Gastrocnemius medialis (tissue), 4 donors: ENCODE results near the gene URAD. TPM values are rescaled to one million over a fixed set of nuclear protein-coding genes. Genes with fewer than 3 reads are reported as not detected.

Experiments used
- ATAC-seq, 2 donors: fragments of 150-250 bp; one replicate each; pipeline ENCODE4 v1.9.1; 2016
- DNase-seq, 2 donors: peaks; one replicate each; pipeline ENCODE4 v3.0.0-alpha.2; 2019
- H3K27ac ChIP-seq, 4 donors: fragments of 200-600 bp; sonication (generic); 1 replicate in 1 of 4; 2 replicates in 3 of 4; pipeline ENCODE4 v1.5.1; 2016 to 2018; ENCODE audit warnings: mild to moderate bottlenecking in 2 of 4, moderate library complexity in 1 of 4
- H3K27me3 ChIP-seq, 3 donors: fragments of 200-600 bp; sonication (generic) in 2 of 3; 1 replicate in 1 of 3; 2 replicates in 2 of 3; pipeline versions ENCODE4 v1.5.1 to v1.6.0; 2016 to 2019; ENCODE audit warnings: mild to moderate bottlenecking in 1 of 3, moderate library complexity in 1 of 3
- H3K36me3 ChIP-seq, 2 donors: fragments of 200-600 bp; sonication (generic) in 1 of 2; one replicate each; pipeline ENCODE4 v1.5.1; 2017 to 2018
- H3K4me1 ChIP-seq, 2 donors: fragments of 200-600 bp; sonication (generic) in 1 of 2; one replicate each; pipeline ENCODE4 v1.5.1; 2016 to 2017; ENCODE audit warnings: mild to moderate bottlenecking in 2 of 2
- H3K4me3 ChIP-seq, 4 donors: fragments of 200-600 bp; sonication (generic) in 3 of 4; 1 replicate in 1 of 4; 2 replicates in 3 of 4; pipeline ENCODE4 v1.5.1; 2016 to 2019; ENCODE audit warnings: mild to moderate bottlenecking in 2 of 4
- H3K9me3 ChIP-seq, 3 donors: fragments of 200-600 bp; sonication (generic) in 2 of 3; 1 replicate in 1 of 3; 2 replicates in 2 of 3; pipeline ENCODE4 v1.5.1; 2016 to 2019
- POLR2A ChIP-seq, 2 donors: fragments of 450-650 bp; IDR thresholded peaks; one replicate each; pipeline ENCODE4 v1.6.1; 2017; ENCODE audit warnings: antibody characterized with exemption in 2 of 2, mild to moderate bottlenecking in 2 of 2, moderate library complexity in 2 of 2
- in situ Hi-C, 4 donors: fragments of 200-750 bp; cut with MboI; loops; one replicate each; pipeline versions ENCODE4 v1.15.0 to v1.8.0; 2017; ENCODE audit warnings: low sequenced_read_pairs in 4 of 4
- intact Hi-C: fragments of 100-400 bp; cut with DNase I; formaldehyde crosslinking; loops from one replicate; pipeline ENCODE4 v1.15.1; 2023; ENCODE audit warnings: low total_unique reads
- total RNA-seq, 4 donors: library from RNA; depleted of rRNA; stranded (reverse); fragments of >200 nt; gene quantifications; one replicate each; pipeline versions ENCODE4 v1.1.0 to v1.2.3, GENCODE V29; 2016
- TF ChIP-seq, protein P1 (sequence below), 5 experiments: fragments of 450-650 bp in 3 of 5; fragments of 200-600 bp in 2 of 5; sonication (generic) in 2 of 5; IDR thresholded peaks in 4 of 5; conservative IDR thresholded peaks in 1 of 5; 1 replicate in 4 of 5; 2 replicates in 1 of 5; pipeline ENCODE4 v1.5.1; 2016 to 2019; ENCODE audit warnings: antibody characterized with exemption in 5 of 5, mild to moderate bottlenecking in 3 of 5, moderate library complexity in 3 of 5

The URAD gene
- total RNA-seq, 4 donors from 2014 or later: not detected

DNA sequence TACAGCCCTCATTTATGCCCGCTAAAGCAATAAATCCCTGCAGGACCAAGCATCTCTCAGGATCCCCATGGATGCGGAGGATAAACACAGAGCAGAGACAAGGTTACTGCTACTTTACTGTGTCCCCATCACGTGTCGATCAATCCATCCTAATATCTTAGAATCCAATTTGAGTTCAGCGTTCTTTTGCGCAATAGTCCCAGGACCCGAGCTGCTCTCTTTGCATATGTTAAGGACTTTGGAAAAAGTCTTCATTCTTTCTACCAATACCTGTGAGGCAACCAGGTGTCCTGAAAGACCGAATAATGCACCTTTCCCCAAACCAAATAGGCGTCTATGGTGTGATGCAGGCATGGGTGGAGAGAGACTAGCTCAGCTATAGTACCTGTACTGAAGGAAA is 38.0 kb upstream of the URAD start:
- Histone ChIP-seq H3K27me3 (no peaks in the 10 kb centered on the region), H3K36me3 (no peaks in the 10 kb centered on the region), H3K27ac (no peak overlapping the region), H3K4me1 (no peaks in the 10 kb centered on the region), H3K9me3 (no peaks in the 10 kb centered on the region), H3K4me3 (no peak overlapping the region)
- in situ Hi-C loops (no loop called here), intact Hi-C loops (no loop called here)
- DNase-seq: no peak
- no peak for TF ChIP-seq POLR2A (IDR thresholded peaks at IDR 0.05)
- TF ChIP-seq, protein P1, sequence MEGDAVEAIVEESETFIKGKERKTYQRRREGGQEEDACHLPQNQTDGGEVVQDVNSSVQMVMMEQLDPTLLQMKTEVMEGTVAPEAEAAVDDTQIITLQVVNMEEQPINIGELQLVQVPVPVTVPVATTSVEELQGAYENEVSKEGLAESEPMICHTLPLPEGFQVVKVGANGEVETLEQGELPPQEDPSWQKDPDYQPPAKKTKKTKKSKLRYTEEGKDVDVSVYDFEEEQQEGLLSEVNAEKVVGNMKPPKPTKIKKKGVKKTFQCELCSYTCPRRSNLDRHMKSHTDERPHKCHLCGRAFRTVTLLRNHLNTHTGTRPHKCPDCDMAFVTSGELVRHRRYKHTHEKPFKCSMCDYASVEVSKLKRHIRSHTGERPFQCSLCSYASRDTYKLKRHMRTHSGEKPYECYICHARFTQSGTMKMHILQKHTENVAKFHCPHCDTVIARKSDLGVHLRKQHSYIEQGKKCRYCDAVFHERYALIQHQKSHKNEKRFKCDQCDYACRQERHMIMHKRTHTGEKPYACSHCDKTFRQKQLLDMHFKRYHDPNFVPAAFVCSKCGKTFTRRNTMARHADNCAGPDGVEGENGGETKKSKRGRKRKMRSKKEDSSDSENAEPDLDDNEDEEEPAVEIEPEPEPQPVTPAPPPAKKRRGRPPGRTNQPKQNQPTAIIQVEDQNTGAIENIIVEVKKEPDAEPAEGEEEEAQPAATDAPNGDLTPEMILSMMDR (IDR thresholded peaks at IDR 0.05 in 4 of 5, conservative IDR thresholded peaks at IDR 0.05 in 1 of 5): no peak
- no peak for ATAC-seq

DNA sequence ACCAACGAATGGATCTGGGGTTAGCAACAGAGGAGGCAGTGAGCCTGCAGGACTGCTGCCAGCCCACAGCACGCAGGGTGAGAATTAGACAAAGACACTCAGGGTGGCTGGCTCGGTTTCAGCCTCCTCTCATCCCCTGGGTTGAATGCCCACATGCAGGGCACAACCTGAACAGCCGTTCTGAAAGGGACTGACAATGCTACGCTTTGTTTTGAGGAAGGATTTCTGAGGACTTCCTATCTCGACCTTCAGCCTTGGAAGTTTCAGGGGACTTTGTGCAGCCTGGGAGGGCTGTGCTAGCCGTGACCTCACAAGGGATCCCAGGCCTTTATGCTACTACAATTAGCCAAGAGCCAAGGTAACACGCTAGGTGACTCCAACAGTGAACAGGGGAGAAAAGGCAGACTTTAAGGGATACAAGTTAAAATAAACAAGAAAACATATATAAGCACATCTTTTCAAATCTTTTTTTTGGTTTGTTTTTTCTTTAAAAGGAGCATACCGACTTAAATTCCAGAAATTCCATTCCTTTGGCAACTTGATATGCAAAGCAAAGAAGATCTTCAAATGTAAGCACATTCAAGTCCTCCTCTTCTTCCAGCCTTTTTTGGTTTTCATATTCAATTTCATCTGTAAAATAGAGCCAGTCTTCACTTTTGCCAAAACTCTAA is 34.5 kb upstream of the URAD start:
- Histone ChIP-seq H3K4me3 (no peak overlapping the region), H3K36me3 (no peaks in the 10 kb centered on the region), H3K9me3 (no peaks in the 10 kb centered on the region), H3K27me3 (no peaks in the 10 kb centered on the region), H3K4me1 (no peaks in the 10 kb centered on the region), H3K27ac (no peak overlapping the region)
- in situ Hi-C loops: no loop called here
- TF ChIP-seq, protein P1 (IDR thresholded peaks at IDR 0.05 in 4 of 5, conservative IDR thresholded peaks at IDR 0.05 in 1 of 5): no peak
- TF ChIP-seq POLR2A (IDR thresholded peaks at IDR 0.05): no peak
- ATAC-seq (no peak), DNase-seq (no peak)
- intact Hi-C loops: no loop called here

DNA sequence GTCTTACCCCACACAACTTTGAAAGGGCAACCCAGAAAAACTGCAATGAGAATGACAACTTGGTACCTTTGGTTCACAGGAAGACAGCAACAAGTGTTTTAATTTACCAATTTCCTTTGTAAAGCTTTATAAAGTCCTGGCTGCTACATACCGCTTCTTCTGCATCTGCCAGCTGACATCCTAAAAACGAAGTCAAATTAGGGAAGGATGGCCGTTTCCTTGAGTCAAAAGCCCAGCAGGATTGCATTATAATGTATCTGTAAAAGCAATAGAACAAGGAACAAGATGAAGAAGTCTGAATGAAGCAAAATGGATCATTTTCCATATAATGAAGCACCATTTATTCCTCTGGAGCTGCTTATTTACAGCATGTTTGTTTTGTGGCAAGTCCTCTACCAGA is 25.8 kb upstream of the URAD start:
- no peaks in the 10 kb centered on the region for H3K9me3 ChIP-seq
- H3K4me1 ChIP-seq: no peaks in the 10 kb centered on the region
- no peak for ATAC-seq
- TF ChIP-seq POLR2A (IDR thresholded peaks at IDR 0.05): no peak
- TF ChIP-seq, protein P1 (IDR thresholded peaks at IDR 0.05 in 4 of 5, conservative IDR thresholded peaks at IDR 0.05 in 1 of 5): no peak
- no peak for DNase-seq
- H3K4me3 ChIP-seq: no peak overlapping the region
- H3K27ac ChIP-seq: no peak overlapping the region
- intact Hi-C loops: no loop called here
- in situ Hi-C loops: no loop called here
- no peaks in the 10 kb centered on the region for H3K27me3 ChIP-seq
- no peaks in the 10 kb centered on the region for H3K36me3 ChIP-seq

DNA sequence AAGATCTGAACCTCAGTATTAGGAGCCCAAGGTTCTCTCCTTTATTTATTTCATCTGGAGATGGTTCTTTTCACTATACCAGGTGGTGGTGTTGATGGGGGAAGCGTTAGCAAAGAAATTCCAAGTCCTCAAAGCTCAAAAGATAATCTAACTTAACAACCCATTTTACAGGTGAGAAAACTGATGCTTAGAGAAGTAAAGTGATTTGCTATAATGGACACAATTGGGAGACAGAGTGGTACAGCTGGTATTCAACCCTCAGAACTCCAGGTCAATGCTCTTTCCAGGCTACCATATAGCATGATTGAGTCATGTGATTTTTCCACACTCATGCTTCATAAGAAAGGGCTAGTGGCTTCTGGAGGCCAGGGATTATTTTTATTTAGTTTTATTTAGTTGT is 25.0 kb upstream of the URAD start:
- H3K27ac ChIP-seq: no peak overlapping the region
- no peaks in the 10 kb centered on the region for H3K4me1 ChIP-seq
- H3K4me3 ChIP-seq: no peak overlapping the region
- DNase-seq (no peak), ATAC-seq (no peak)
- no peaks in the 10 kb centered on the region for H3K9me3 ChIP-seq
- H3K36me3 ChIP-seq: no peaks in the 10 kb centered on the region
- H3K27me3 ChIP-seq: no peaks in the 10 kb centered on the region
- in situ Hi-C loops (no loop called here), intact Hi-C loops (no loop called here)
- TF ChIP-seq, protein P1 (IDR thresholded peaks at IDR 0.05 in 4 of 5, conservative IDR thresholded peaks at IDR 0.05 in 1 of 5): no peak
- TF ChIP-seq POLR2A (IDR thresholded peaks at IDR 0.05): no peak

DNA sequence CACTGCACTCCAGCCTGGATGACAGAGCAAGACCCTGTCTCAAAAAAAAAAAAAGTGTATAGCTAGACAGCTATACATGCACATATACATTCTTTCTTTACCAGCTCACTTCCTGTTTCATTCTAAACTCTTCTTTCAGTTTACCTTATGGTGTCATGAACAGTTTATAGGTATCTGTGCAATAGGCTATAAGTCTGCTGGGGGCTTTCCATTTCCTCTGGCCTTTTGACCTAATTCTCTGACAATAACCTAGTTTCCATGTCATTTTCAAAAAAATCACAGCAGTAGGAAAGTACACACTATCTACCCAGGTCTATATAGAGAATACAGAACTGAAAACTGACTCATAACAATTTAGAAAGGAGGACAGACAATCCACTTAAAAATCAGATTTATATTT is 24.4 kb upstream of the URAD start:
- Histone ChIP-seq H3K36me3 (no peaks in the 10 kb centered on the region), H3K4me3 (no peak overlapping the region), H3K9me3 (no peaks in the 10 kb centered on the region), H3K27ac (no peak overlapping the region), H3K4me1 (no peaks in the 10 kb centered on the region), H3K27me3 (no peaks in the 10 kb centered on the region)
- TF ChIP-seq, protein P1 (IDR thresholded peaks at IDR 0.05 in 4 of 5, conservative IDR thresholded peaks at IDR 0.05 in 1 of 5): no peak
- TF ChIP-seq POLR2A (IDR thresholded peaks at IDR 0.05): no peak
- intact Hi-C loops (no loop called here), in situ Hi-C loops (no loop called here)
- no peak for DNase-seq
- ATAC-seq: no peak
